ENCODE data around the gene DCAF8. TPM values are rescaled to one million over a fixed set of nuclear protein-coding genes. Genes with fewer than 3 reads are reported as not detected.
A peak's percentile ranks its signal among the peaks of the same experiment; 100 is the strongest.

DCAF8 gene
- total RNA-seq, 1 experiment from 2014 or later, result 98.1 TPM

GRCh38 chr1:160219062-160219929, 43.1 kb downstream of the DCAF8 start:
- H3K27me3 ChIP-seq (ENCODE audit: insufficient read depth, low read length), result no peaks in the 10 kb centered on the region
- H3K9ac ChIP-seq (ENCODE audit: low read length), result no peak overlapping the region
- no peaks in the 10 kb centered on the region for H3K79me2 ChIP-seq (ENCODE audit: insufficient read depth, low read length)
- H4K20me1 ChIP-seq (ENCODE audit: insufficient read depth), result no peaks in the 10 kb centered on the region
- no peak overlapping the region for H3K4me3 ChIP-seq (replicated peaks in 1 of 2; ENCODE audit: low read depth in 1 of 2, low read length in 2 of 2)
- H3K4me1 ChIP-seq (ENCODE audit: control insufficient read depth in 1 of 2, insufficient read depth in 2 of 2, low read length in 2 of 2), result no peaks in the 10 kb centered on the region
- peak; percentile 19 for DNase-seq (ENCODE audit: low read depth, low spot score)
- intact Hi-C loops (cut with micrococcal nuclease), result loop anchor here (1.0 kb wide), 2 partner anchors 26 to 118 kb away; no protein-coding TSS in a partner anchor
- ChIA-PET POLR2A (interaction anchor here (0.6 to 1.2 kb wide), 2 partner anchors 13 to 118 kb away, joined by 4 to 6 read pairs; no protein-coding TSS in a partner anchor), CTCF (interaction anchor here (0.8 to 3.1 kb wide), 16 partner anchors 11 to 212 kb away, joined by 3 to 34 read pairs (median 4); partner anchors contain the start of gene IGSF8), RAD21 (ENCODE audit: low non-redundant PET in 1 of 2, low total read pairs in 2 of 2, uncharacterized antibody in 2 of 2, unreplicated experiment in 2 of 2) (interaction anchor here (0.7 to 1.7 kb wide), 6 partner anchors 26 to 157 kb away, joined by 3 to 7 read pairs (median 5); no protein-coding TSS in a partner anchor)
- no peaks in the 10 kb centered on the region for H3K9me2 ChIP-seq (ENCODE audit: insufficient read depth)
- TF ChIP-seq SRF (IDR thresholded peaks at IDR 0.05; ENCODE audit: low read depth) (no peak), RAD21 (IDR thresholded peaks at IDR 0.05; ENCODE audit: low read depth) (peak; percentile 60), SP1 (IDR thresholded peaks at IDR 0.05; ENCODE audit: low read depth) (no peak), YY1 (IDR thresholded peaks at IDR 0.05; ENCODE audit: extremely low read depth, insufficient replicate concordance, low read depth, low read length) (no peak)
- TF ChIP-seq, protein P1, sequence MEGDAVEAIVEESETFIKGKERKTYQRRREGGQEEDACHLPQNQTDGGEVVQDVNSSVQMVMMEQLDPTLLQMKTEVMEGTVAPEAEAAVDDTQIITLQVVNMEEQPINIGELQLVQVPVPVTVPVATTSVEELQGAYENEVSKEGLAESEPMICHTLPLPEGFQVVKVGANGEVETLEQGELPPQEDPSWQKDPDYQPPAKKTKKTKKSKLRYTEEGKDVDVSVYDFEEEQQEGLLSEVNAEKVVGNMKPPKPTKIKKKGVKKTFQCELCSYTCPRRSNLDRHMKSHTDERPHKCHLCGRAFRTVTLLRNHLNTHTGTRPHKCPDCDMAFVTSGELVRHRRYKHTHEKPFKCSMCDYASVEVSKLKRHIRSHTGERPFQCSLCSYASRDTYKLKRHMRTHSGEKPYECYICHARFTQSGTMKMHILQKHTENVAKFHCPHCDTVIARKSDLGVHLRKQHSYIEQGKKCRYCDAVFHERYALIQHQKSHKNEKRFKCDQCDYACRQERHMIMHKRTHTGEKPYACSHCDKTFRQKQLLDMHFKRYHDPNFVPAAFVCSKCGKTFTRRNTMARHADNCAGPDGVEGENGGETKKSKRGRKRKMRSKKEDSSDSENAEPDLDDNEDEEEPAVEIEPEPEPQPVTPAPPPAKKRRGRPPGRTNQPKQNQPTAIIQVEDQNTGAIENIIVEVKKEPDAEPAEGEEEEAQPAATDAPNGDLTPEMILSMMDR (IDR thresholded peaks at IDR 0.05 in 2 of 3, conservative IDR thresholded peaks at IDR 0.05 in 1 of 3; ENCODE audit: borderline replicate concordance in 1 of 3, insufficient read depth in 1 of 3, low read depth in 2 of 3, low read length in 2 of 3), result peak; percentile 36 to 41 (median 40); a peak in 4 of 6 replicates
- TF ChIP-seq, protein P2, sequence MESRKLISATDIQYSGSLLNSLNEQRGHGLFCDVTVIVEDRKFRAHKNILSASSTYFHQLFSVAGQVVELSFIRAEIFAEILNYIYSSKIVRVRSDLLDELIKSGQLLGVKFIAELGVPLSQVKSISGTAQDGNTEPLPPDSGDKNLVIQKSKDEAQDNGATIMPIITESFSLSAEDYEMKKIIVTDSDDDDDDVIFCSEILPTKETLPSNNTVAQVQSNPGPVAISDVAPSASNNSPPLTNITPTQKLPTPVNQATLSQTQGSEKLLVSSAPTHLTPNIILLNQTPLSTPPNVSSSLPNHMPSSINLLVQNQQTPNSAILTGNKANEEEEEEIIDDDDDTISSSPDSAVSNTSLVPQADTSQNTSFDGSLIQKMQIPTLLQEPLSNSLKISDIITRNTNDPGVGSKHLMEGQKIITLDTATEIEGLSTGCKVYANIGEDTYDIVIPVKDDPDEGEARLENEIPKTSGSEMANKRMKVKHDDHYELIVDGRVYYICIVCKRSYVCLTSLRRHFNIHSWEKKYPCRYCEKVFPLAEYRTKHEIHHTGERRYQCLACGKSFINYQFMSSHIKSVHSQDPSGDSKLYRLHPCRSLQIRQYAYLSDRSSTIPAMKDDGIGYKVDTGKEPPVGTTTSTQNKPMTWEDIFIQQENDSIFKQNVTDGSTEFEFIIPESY (IDR thresholded peaks at IDR 0.05; ENCODE audit: extremely low read depth, insufficient replicate concordance, low read length), result no peak
- peak; percentile 78 for ATAC-seq
- no peaks in the 10 kb centered on the region for H3K9me3 ChIP-seq (ENCODE audit: control insufficient read depth in 1 of 2, insufficient read depth in 1 of 2, low read depth in 1 of 2, low read length in 2 of 2)
- no TSS peak for BruUV-seq (replicated peaks)
- peaks cover 52 to 65% of the 10 kb centered on the region in 2 experiments for H3K36me3 ChIP-seq (ENCODE audit: control insufficient read depth in 1 of 2, insufficient read depth in 2 of 2, low read length in 2 of 2)
- no peak overlapping the region for H2AFZ ChIP-seq (ENCODE audit: low read depth, low read length, poor library complexity, severe bottlenecking)
- H3K27ac ChIP-seq (ENCODE audit: low read depth, low read length), result no peak overlapping the region
- no peak overlapping the region for H3K4me2 ChIP-seq (ENCODE audit: low read length)
